HCEC 1CT (cell line): Measurements from ENCODE around the gene ALG5.

Source experiments
- DNase-seq: peaks from one replicate; pipeline ENCODE4 v3.0.0-alpha.2; 2017

Gene ALG5

GRCh38 chr13:36979361-36980050 lies 19.6 kb downstream of the ALG5 start:
- peak; percentile 84 for DNase-seq

GRCh38 chr13:36975172-36975571 lies 24.0 kb downstream of the ALG5 start:
- DNase-seq, result no peak

- DNase-seq, result no peak
These were observed 25.4 kb downstream of the ALG5 start for GRCh38 chr13:36973621-36974295.

GRCh38 chr13:36973009-36973408 lies 26.1 kb downstream of the ALG5 start:
- no peak for DNase-seq

GRCh38 chr13:36966404-36966803 lies 32.7 kb downstream of the ALG5 start:
- DNase-seq, result no peak

GRCh38 chr13:36965767-36966166 lies 33.4 kb downstream of the ALG5 start:
- DNase-seq, result peak; percentile 93

- no peak for DNase-seq
These were observed 39.6 kb downstream of the ALG5 start for GRCh38 chr13:36959456-36960116.

- DNase-seq, result no peak
These were observed 44.6 kb downstream of the ALG5 start for GRCh38 chr13:36954542-36954941.

GRCh38 chr13:36950920-36951319 lies 48.2 kb downstream of the ALG5 start:
- no peak for DNase-seq

- no peak for DNase-seq
These were observed 48.8 kb downstream of the ALG5 start for GRCh38 chr13:36950330-36950729.

- no peak for DNase-seq
These were observed 54.1 kb downstream of the ALG5 start for GRCh38 chr13:36945078-36945477.

GRCh38 chr13:36925603-36926002 lies 73.5 kb downstream of the ALG5 start:
- no peak for DNase-seq

- DNase-seq, result no peak
These were observed 75.1 kb downstream of the ALG5 start for GRCh38 chr13:36924001-36924400.

GRCh38 chr13:36921631-36922301 lies 77.4 kb downstream of the ALG5 start:
- no peak for DNase-seq

GRCh38 chr13:36920616-36921185 lies 78.4 kb downstream of the ALG5 start:
- no peak for DNase-seq

GRCh38 chr13:36919833-36920615 lies 79.1 kb downstream of the ALG5 start, which contains the start of gene SMAD9:
Gene SMAD9, minus strand, starts transcription at chr13:36920238. Its CDS starts 40,549 bp downstream, at chr13:36879689.
- peak; percentile 60 for DNase-seq

GRCh38 chr13:36919171-36919832 lies 79.8 kb downstream of the ALG5 start:
- DNase-seq, result peak; percentile 17

GRCh38 chr13:36918246-36919131 lies 80.7 kb downstream of the ALG5 start:
- DNase-seq, result peak; percentile 25

- no peak for DNase-seq
These were observed 81.8 kb downstream of the ALG5 start for GRCh38 chr13:36917311-36917710.

- no peak for DNase-seq
These were observed 83.1 kb downstream of the ALG5 start for GRCh38 chr13:36915896-36916640.
